HL-60 (cell line): ENCODE measurements around the gene EVA1C.

Source experiments
- DNase-seq, 2 experiments: peaks; one replicate each; pipeline ENCODE4 v3.0.0-alpha.2; 2010 to 2020; ENCODE audit warnings: low read depth in 1 of 2, low spot score in 1 of 2
- H3K27ac ChIP-seq: fragments of 250-450 bp; sonication (Bioruptor Pico); replicated peaks from 2 replicates; pipeline ENCODE4 v1.5.1; 2020; ENCODE audit warnings: mild to moderate bottlenecking, moderate library complexity
- H3K27me3 ChIP-seq: fragments of 250-450 bp; sonication (Bioruptor Pico); 2 replicates; pipeline ENCODE4 v1.5.1; 2021; ENCODE audit warnings: mild to moderate bottlenecking, moderate library complexity; ENCODE audit not compliant: insufficient read depth, poor library complexity, severe bottlenecking
- H3K4me3 ChIP-seq: replicated peaks from 2 replicates; pipeline ENCODE4 v1.5.1; 2011; ENCODE audit warnings: mild to moderate bottlenecking, control low read depth, low read length; ENCODE audit not compliant: insufficient read depth
- CTCF ChIP-seq: IDR thresholded peaks from one replicate; pipeline ENCODE4 v1.5.1; 2011; ENCODE audit warnings: low read length, control low read depth, inconsistent platforms; ENCODE audit not compliant: insufficient read depth
- GABPA ChIP-seq: IDR thresholded peaks from 2 replicates; pipeline ENCODE4 v1.6.1; 2012; ENCODE audit warnings: low read depth
- POLR2AphosphoS5 ChIP-seq: IDR thresholded peaks from 2 replicates; pipeline ENCODE4 v1.6.1; 2012; ENCODE audit warnings: low read depth
- REST ChIP-seq: IDR thresholded peaks from 2 replicates; pipeline ENCODE4 v1.6.1; 2012; ENCODE audit warnings: low read depth; ENCODE audit not compliant: insufficient replicate concordance
- SPI1 ChIP-seq: IDR thresholded peaks from 2 replicates; pipeline ENCODE4 v1.6.1; 2012; ENCODE audit warnings: low read depth, mild to moderate bottlenecking, borderline replicate concordance

EVA1C gene

GRCh38 chr21:32370998-32371766 lies 41.3 kb upstream of the EVA1C start:
- no peaks in the 10 kb centered on the region for H3K27me3 ChIP-seq
- H3K4me3 ChIP-seq = no peak overlapping the region
- TF ChIP-seq POLR2AphosphoS5 = no peak
- no peak for TF ChIP-seq CTCF
- TF ChIP-seq GABPA = no peak
- TF ChIP-seq SPI1 = no peak
- TF ChIP-seq REST = no peak
- no peak overlapping the region for H3K27ac ChIP-seq
- no peak for DNase-seq

GRCh38 chr21:32371913-32372314 lies 40.6 kb upstream of the EVA1C start:
- H3K27me3 ChIP-seq = no peaks in the 10 kb centered on the region
- no peak overlapping the region for H3K27ac ChIP-seq
- TF ChIP-seq SPI1 (no peak), REST (no peak), GABPA (no peak)
- H3K4me3 ChIP-seq = no peak overlapping the region
- DNase-seq = peak in 1 of 2 experiments; percentile 49

GRCh38 chr21:32372755-32373154 lies 39.8 kb upstream of the EVA1C start:
- DNase-seq = no peak
- no peak overlapping the region for H3K27ac ChIP-seq
- no peak overlapping the region for H3K4me3 ChIP-seq
- TF ChIP-seq POLR2AphosphoS5 = no peak
- no peak for TF ChIP-seq REST
- TF ChIP-seq CTCF = no peak
- TF ChIP-seq SPI1 = no peak
- no peak for TF ChIP-seq GABPA
- H3K27me3 ChIP-seq = no peaks in the 10 kb centered on the region
